H1 (cell line): Measurements from ENCODE around the gene IFNW1. TPM values are rescaled to one million over a fixed set of nuclear protein-coding genes. Genes with fewer than 3 reads are reported as not detected.

ENCODE experiments used
- CTCF ChIA-PET: fragments of 300-600 bp; sonication (Branson Sonifier 250); formaldehyde crosslinking; loops from one replicate; lab custom pipeline; 2021; ENCODE audit not compliant: partially characterized antibody; lab: Charles Lee
- POLR2A ChIA-PET: fragments of 300-600 bp; sonication (Branson Sonifier 250); formaldehyde crosslinking; loops from one replicate; lab custom pipeline; 2021; ENCODE audit warnings: inconsistent platforms; ENCODE audit not compliant: partially characterized antibody; lab: Charles Lee
- DNase-seq, 2 experiments: peaks; one replicate each; pipeline versions ENCODE4 v3.0.0 to v3.0.0-alpha.2; 2010 to 2022; ENCODE audit warnings: low spot score in 2 of 2, low read depth in 1 of 2, mixed read lengths in 1 of 2
- FAIRE-seq: peaks from 2 replicates; lab custom pipeline; 2011; peaks lifted over from hg19 to GRCh38; lab: Jason Lieb, UNC
- H2AFZ ChIP-seq: 2 replicates; pipeline ENCODE4 v1.8.1; 2012; ENCODE audit warnings: low read length, inconsistent platforms
- H2AK5ac ChIP-seq: 2 replicates; pipeline ENCODE4 v1.6.1; 2013; ENCODE audit warnings: low read depth, low read length
- H2BK120ac ChIP-seq: replicated peaks from 2 replicates; pipeline ENCODE3; 2013; ENCODE audit warnings: low read depth, low read length, inconsistent platforms
- H2BK12ac ChIP-seq: 2 replicates; pipeline ENCODE4 v1.6.1; 2013; ENCODE audit warnings: low read depth, low read length
- H2BK15ac ChIP-seq: 2 replicates; pipeline ENCODE4 v1.6.1; 2013; ENCODE audit warnings: low read length
- H2BK20ac ChIP-seq: 2 replicates; pipeline ENCODE4 v1.6.1; 2013; ENCODE audit warnings: low read length
- H2BK5ac ChIP-seq: 2 replicates; pipeline ENCODE4 v1.6.1; 2013; ENCODE audit warnings: low read depth, low read length
- H3K14ac ChIP-seq: 2 replicates; pipeline ENCODE4 v1.6.1; 2013; ENCODE audit warnings: inconsistent platforms; ENCODE audit not compliant: insufficient read length
- H3K18ac ChIP-seq: 2 replicates; pipeline ENCODE4 v1.6.1; 2013; ENCODE audit warnings: low read length; ENCODE audit errors: extremely low read depth
- H3K23ac ChIP-seq: 2 replicates; pipeline ENCODE4 v1.6.1; 2013; ENCODE audit warnings: inconsistent platforms; ENCODE audit not compliant: insufficient read length
- H3K23me2 ChIP-seq: 2 replicates; pipeline ENCODE4 v1.6.1; 2013; ENCODE audit warnings: low read depth, low read length
- H3K27ac ChIP-seq: 2 replicates; pipeline ENCODE4 v1.6.1; 2011; ENCODE audit warnings: low read depth, low read length, inconsistent platforms
- H3K27me3 ChIP-seq, 4 experiments: replicated peaks in 1 of 4; 1 replicate in 1 of 4; 2 replicates in 3 of 4; pipeline versions ENCODE4 v1.6.1 to v1.8.1; 2011 to 2013; ENCODE audit warnings: low read length in 3 of 4, mild to moderate bottlenecking in 3 of 4, inconsistent platforms in 2 of 4, mixed read lengths in 2 of 4, moderate library complexity in 1 of 4; ENCODE audit not compliant: control insufficient read depth in 3 of 4, insufficient read depth in 3 of 4; ENCODE audit errors: extremely low read depth in 1 of 4
- H3K36me3 ChIP-seq, 4 experiments: 2 replicates each; pipeline versions ENCODE4 v1.6.1 to v1.8.1; 2011 to 2013; ENCODE audit warnings: mild to moderate bottlenecking in 4 of 4, low read length in 3 of 4, moderate library complexity in 2 of 4, control low read depth in 1 of 4, inconsistent platforms in 1 of 4; ENCODE audit not compliant: insufficient read depth in 4 of 4, control insufficient read depth in 2 of 4
- H3K4ac ChIP-seq: replicated peaks from 2 replicates; pipeline ENCODE3; 2013; ENCODE audit warnings: low read length, low read depth, mixed read lengths, inconsistent platforms; ENCODE audit not compliant: insufficient read length
- H3K4me1 ChIP-seq, 4 experiments: replicated peaks in 1 of 4; 1 replicate in 1 of 4; 2 replicates in 3 of 4; pipeline versions ENCODE4 v1.6.1 to v1.8.1; 2011 to 2013; ENCODE audit warnings: low read length in 3 of 4, inconsistent platforms in 2 of 4, mixed read lengths in 1 of 4; ENCODE audit not compliant: insufficient read depth in 4 of 4, control insufficient read depth in 3 of 4
- H3K4me2 ChIP-seq, 2 experiments: 2 replicates each; pipeline versions ENCODE4 v1.6.1 to v1.8.1; 2011 to 2013; ENCODE audit warnings: low read depth in 2 of 2, low read length in 2 of 2, control low read depth in 1 of 2, inconsistent platforms in 1 of 2, mild to moderate bottlenecking in 1 of 2; ENCODE audit not compliant: insufficient read depth in 1 of 2
- H3K4me3 ChIP-seq, 4 experiments: fragments of 200-600, 300-600 bp in 1 of 4; sonication (generic), shearing (Covaris generic), sonication (Bioruptor Twin) in 1 of 4; 2 replicates each; pipeline versions ENCODE4 v1.5.1 to v1.8.1; 2011 to 2016; ENCODE audit warnings: low read length in 4 of 4, low read depth in 3 of 4, control low read depth in 2 of 4, inconsistent platforms in 2 of 4, mild to moderate bottlenecking in 2 of 4, mixed read lengths in 1 of 4, moderate library complexity in 1 of 4; ENCODE audit not compliant: insufficient read depth in 2 of 4; ENCODE audit errors: extremely low read depth in 1 of 4
- H3K56ac ChIP-seq: replicated peaks from 2 replicates; pipeline ENCODE3; 2013; ENCODE audit warnings: low read depth, mild to moderate bottlenecking, mixed read lengths, low read length, inconsistent platforms; ENCODE audit not compliant: insufficient read length
- H3K79me1 ChIP-seq: 2 replicates; pipeline ENCODE4 v1.6.1; 2013; ENCODE audit warnings: low read depth, low read length, control low read depth
- H3K79me2 ChIP-seq, 2 experiments: 2 replicates each; pipeline versions ENCODE4 v1.6.1 to v1.8.1; 2012 to 2013; ENCODE audit warnings: low read length in 2 of 2, mild to moderate bottlenecking in 2 of 2, inconsistent platforms in 1 of 2; ENCODE audit not compliant: insufficient read depth in 2 of 2, control insufficient read depth in 1 of 2
- H3K9ac ChIP-seq, 4 experiments: replicated peaks in 1 of 4; 1 replicate in 1 of 4; 2 replicates in 3 of 4; pipeline versions ENCODE4 v1.6.1 to v1.8.1; 2011 to 2013; ENCODE audit warnings: low read depth in 3 of 4, low read length in 3 of 4, control low read depth in 2 of 4, mild to moderate bottlenecking in 2 of 4, moderate library complexity in 2 of 4, inconsistent platforms in 1 of 4; ENCODE audit errors: extremely low read depth in 1 of 4
- H3K9me3 ChIP-seq, 2 experiments: 2 replicates each; pipeline versions ENCODE4 v1.6.1 to v1.8.1; 2012 to 2013; ENCODE audit warnings: mild to moderate bottlenecking in 2 of 2, moderate library complexity in 2 of 2, control low read depth in 1 of 2, inconsistent platforms in 1 of 2, low read depth in 1 of 2, low read length in 1 of 2, mixed read lengths in 1 of 2; ENCODE audit not compliant: insufficient read depth in 2 of 2
- H4K20me1 ChIP-seq, 2 experiments: replicated peaks in 1 of 2; 2 replicates each; pipeline versions ENCODE3 to v1.8.1; 2011 to 2013; ENCODE audit warnings: inconsistent platforms in 2 of 2, low read length in 2 of 2, mild to moderate bottlenecking in 1 of 2; ENCODE audit not compliant: insufficient read depth in 2 of 2, control insufficient read depth in 1 of 2
- H4K5ac ChIP-seq: 2 replicates; pipeline ENCODE4 v1.6.1; 2013; ENCODE audit warnings: low read length, low read depth, mixed read lengths, inconsistent platforms; ENCODE audit not compliant: insufficient read length
- H4K8ac ChIP-seq: 2 replicates; pipeline ENCODE4 v1.8.0; 2013; ENCODE audit warnings: mild to moderate bottlenecking, moderate library complexity, low read length, inconsistent platforms; ENCODE audit not compliant: insufficient read depth; ENCODE audit errors: extremely low read depth
- H4K91ac ChIP-seq: replicated peaks from 2 replicates; pipeline ENCODE3; 2013; ENCODE audit warnings: low read length, mixed read lengths, inconsistent platforms; ENCODE audit not compliant: insufficient read length
- CBX8 ChIP-seq: fragments of 300-800, 300-1000 bp; sonication (generic); IDR thresholded peaks from 2 replicates; pipeline ENCODE4 v1.7.1; 2016; ENCODE audit warnings: low read depth, low read length, borderline replicate concordance
- CTBP2 ChIP-seq: IDR thresholded peaks from 2 replicates; pipeline ENCODE4 v1.7.0; 2011; ENCODE audit warnings: borderline replicate concordance, mild to moderate bottlenecking, moderate library complexity, mixed read lengths, low read length; ENCODE audit not compliant: insufficient read depth, insufficient read length
- KDM5A ChIP-seq: fragments of 200-600 bp; IDR thresholded peaks from 2 replicates; pipeline ENCODE4 v1.7.1; 2012; ENCODE audit warnings: mild to moderate bottlenecking, low read length, inconsistent platforms, mixed read lengths
- RXRA ChIP-seq: IDR thresholded peaks from 2 replicates; pipeline ENCODE4 v1.6.1; 2011; ENCODE audit warnings: low read depth, mild to moderate bottlenecking, low read length, moderate library complexity; ENCODE audit not compliant: insufficient read depth
- TAF1 ChIP-seq: IDR thresholded peaks from 2 replicates; pipeline ENCODE4 v1.6.1; 2011; ENCODE audit warnings: mild to moderate bottlenecking, low read depth, low read length
- YY1 ChIP-seq: IDR thresholded peaks from 2 replicates; pipeline ENCODE4 v1.6.1; 2011; ENCODE audit warnings: low read depth, mild to moderate bottlenecking, low read length
- WGBS, 2 experiments: shearing (Covaris generic) in 1 of 2; methylation state at CpG; one replicate each; pipeline versions ENCODE4 v1.1.6 to v1.1.7; 2013 to 2015; ENCODE audit warnings: low lambda C conversion rate in 2 of 2, mixed read lengths in 2 of 2, inconsistent platforms in 1 of 2, low coverage in 1 of 2, missing lambda C conversion rate in 1 of 2; ENCODE audit not compliant: insufficient replicate concordance in 2 of 2, insufficient coverage in 1 of 2, insufficient read length in 1 of 2; ENCODE audit errors: extremely low coverage in 1 of 2, missing lambda C conversion rate in 1 of 2; 5-methylcytosine and 5-hydroxymethylcytosine counted together
- polyA plus RNA-seq, 7 experiments: library from polyadenylated mRNA; depleted of rRNA in 3 of 7; stranded (reverse) in 5 of 7; unstranded in 2 of 7; fragments of >200 nt in 5 of 7; fragments of 200-250 nt in 2 of 7; gene quantifications; 1 replicate in 5 of 7; 2 replicates in 1 of 7; 4 replicates in 1 of 7; pipeline versions ENCODE4 v1.2.1 to v1.2.3, GENCODE V29; 2011 to 2013; ENCODE audit warnings: missing spikeins in 2 of 7, mixed read lengths in 2 of 7
- total RNA-seq: library from RNA; stranded (reverse); fragmentation: NEBNext Ultra II Directional; extraction: Animal tissue kit (Norgen Biotek cat#: 25700); gene quantifications from 2 replicates; pipeline ENCODE4 v1.2.1, GENCODE V29; 2021

IFNW1 gene
- total and polyA plus RNA-seq, 2 of the 8 experiments (the other 6 are each of a cell fraction or from before 2014, with no cell fraction given), result not detected

DNA sequence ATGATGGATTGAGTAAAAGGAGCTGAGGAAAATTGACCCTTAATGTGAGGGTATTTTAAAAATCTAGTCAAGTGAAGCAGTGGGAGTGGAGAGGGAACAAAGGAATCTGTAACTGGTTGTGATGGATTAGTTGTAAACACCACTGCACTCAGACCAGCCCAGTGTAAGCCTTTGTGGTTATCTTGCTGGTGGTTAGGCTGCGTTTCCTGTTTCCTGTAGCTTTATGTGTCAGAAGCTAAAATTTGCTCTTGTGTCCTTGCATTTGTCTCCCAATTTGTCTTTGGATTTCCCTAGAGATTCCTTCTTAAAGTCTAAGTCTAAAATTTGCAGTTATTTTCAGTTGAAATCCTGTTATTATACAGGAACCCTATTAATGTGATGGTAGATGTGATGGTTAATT is 18.5 kb upstream of the IFNW1 start:
- FAIRE-seq (no peak), DNase-seq (no peak)
- no peak for TF ChIP-seq YY1
- TF ChIP-seq CBX8, result no peak
- no peak for TF ChIP-seq RXRA
- no peak for TF ChIP-seq TAF1
- TF ChIP-seq CTBP2, result no peak
- TF ChIP-seq KDM5A, result no peak
- no peak overlapping the region for H4K8ac ChIP-seq
- no peak overlapping the region for H3K4ac ChIP-seq
- ChIA-PET POLR2A (no interaction called here), CTCF (interaction anchor here (0.8 to 1.7 kb wide), 2 partner anchors 13 to 17 kb away, joined by 4 read pairs; no protein-coding TSS in a partner anchor)
- H2BK5ac ChIP-seq, result no peak overlapping the region
- no peaks in the 10 kb centered on the region for H3K4me1 ChIP-seq
- no peak overlapping the region for H3K56ac ChIP-seq
- no peak overlapping the region for H3K18ac ChIP-seq
- H3K23me2 ChIP-seq, result no peaks in the 10 kb centered on the region
- H4K20me1 ChIP-seq, result no peaks in the 10 kb centered on the region
- no peak overlapping the region for H2BK20ac ChIP-seq
- no peaks in the 10 kb centered on the region for H3K79me2 ChIP-seq
- H2BK12ac ChIP-seq, result no peak overlapping the region
- H2BK15ac ChIP-seq, result no peak overlapping the region
- no peak overlapping the region for H3K9ac ChIP-seq
- no peak overlapping the region for H2BK120ac ChIP-seq
- H3K79me1 ChIP-seq, result no peaks in the 10 kb centered on the region
- H2AFZ ChIP-seq, result no peak overlapping the region; the same call in 1 of the 2 replicates
- H3K36me3 ChIP-seq, result no peaks in the 10 kb centered on the region
- no peak overlapping the region for H3K14ac ChIP-seq
- no peak overlapping the region for H2AK5ac ChIP-seq
- no peaks in the 10 kb centered on the region for H3K9me3 ChIP-seq
- no peaks in the 10 kb centered on the region for H3K27me3 ChIP-seq
- no peak overlapping the region for H3K23ac ChIP-seq
- H3K27ac ChIP-seq, result no peak overlapping the region
- H4K5ac ChIP-seq, result no peak overlapping the region
- 92% methylated on average over 1 of the region's 1 CpG; no CpG with 5 or more reads in 1 of the 2 experiments for WGBS, 2 experiments
- H4K91ac ChIP-seq, result no peak overlapping the region
- no peak overlapping the region for H3K4me3 ChIP-seq
- H3K4me2 ChIP-seq, result no peak overlapping the region
